Left ventricle myocardium inferior (tissue), 1 donor: ENCODE data around the gene KIAA1217. TPM values are rescaled to one million over a fixed set of nuclear protein-coding genes. Genes with fewer than 3 reads are reported as not detected.

Experiments
- DNase-seq: peaks from one replicate; pipeline ENCODE4 v3.0.0-alpha.2; 2020
- H3K27ac ChIP-seq: fragments of 200-600 bp; replicated peaks from 2 replicates; pipeline ENCODE4 v1.8.0; 2021
- H3K27me3 ChIP-seq: fragments of 200-600 bp; 2 replicates; pipeline ENCODE4 v1.8.0; 2021; ENCODE audit warnings: low read depth
- H3K36me3 ChIP-seq: fragments of 200-600 bp; 2 replicates; pipeline ENCODE4 v1.8.0; 2021
- H3K4me1 ChIP-seq: fragments of 200-600 bp; 2 replicates; pipeline ENCODE4 v1.8.0; 2021
- H3K4me3 ChIP-seq: fragments of 200-600 bp; 2 replicates; pipeline ENCODE4 v1.8.0; 2021; ENCODE audit warnings: mild to moderate bottlenecking, moderate library complexity
- H3K9me3 ChIP-seq: fragments of 200-600 bp; replicated peaks from 2 replicates; pipeline ENCODE4 v1.8.0; 2021
- CTCF ChIP-seq: fragments of 200-600 bp; IDR thresholded peaks from 2 replicates; pipeline ENCODE4 v1.8.0; 2021; ENCODE audit warnings: antibody characterized with exemption, mild to moderate bottlenecking, borderline replicate concordance
- intact Hi-C: fragments of 100-400 bp; cut with micrococcal nuclease; formaldehyde crosslinking; loops from one replicate; pipeline ENCODE4 v1.11.0; 2022
- total RNA-seq: library from RNA; stranded (reverse); fragmentation: NEBNext Ultra II Directional; extraction: Animal tissue kit (Norgen Biotek cat#: 25700); gene quantifications from one replicate; pipeline ENCODE4 v1.2.1, GENCODE V29; 2021
- donor health status: DM: no; HTN: yes; CAD: no; lungs with severe emphysema.

Gene KIAA1217
- total RNA-seq, 1 donor from 2014 or later, result 30.2 TPM

- no peak for DNase-seq
- no peak for TF ChIP-seq CTCF
- no peak overlapping the region for H3K4me3 ChIP-seq
- intact Hi-C loops, result no loop called here
- no peaks in the 10 kb centered on the region for H3K9me3 ChIP-seq
- H3K27ac ChIP-seq, result no peak overlapping the region
- H3K4me1 ChIP-seq, result no peaks in the 10 kb centered on the region
- H3K27me3 ChIP-seq, result no peaks in the 10 kb centered on the region
- H3K36me3 ChIP-seq, result peaks cover 32% of the 10 kb centered on the region
Observed at GRCh38 chr10:24432478-24433416, 223.8 kb downstream of the KIAA1217 start.

GRCh38 chr10:24433705-24434104 is 224.8 kb downstream of the KIAA1217 start:
- intact Hi-C loops, result no loop called here
- no peak for DNase-seq
- Histone ChIP-seq H3K4me1 (peaks cover 2% of the 10 kb centered on the region), H3K36me3 (peaks cover 37% of the 10 kb centered on the region), H3K27me3 (no peaks in the 10 kb centered on the region), H3K9me3 (no peaks in the 10 kb centered on the region), H3K4me3 (no peak overlapping the region), H3K27ac (no peak overlapping the region)
- TF ChIP-seq CTCF, result no peak

GRCh38 chr10:24434961-24435360 is 226.0 kb downstream of the KIAA1217 start:
- Histone ChIP-seq H3K36me3 (peaks cover 41% of the 10 kb centered on the region), H3K4me3 (no peak overlapping the region), H3K9me3 (no peaks in the 10 kb centered on the region), H3K27me3 (no peaks in the 10 kb centered on the region), H3K4me1 (peaks cover 10% of the 10 kb centered on the region), H3K27ac (no peak overlapping the region)
- TF ChIP-seq CTCF, result no peak
- no peak for DNase-seq
- intact Hi-C loops, result no loop called here

- H3K4me3 ChIP-seq, result no peak overlapping the region
Observed at GRCh38 chr10:24435374-24435773, 226.4 kb downstream of the KIAA1217 start.

GRCh38 chr10:24437302-24437701 is 228.4 kb downstream of the KIAA1217 start:
- no peak for DNase-seq
- H3K9me3 ChIP-seq, result no peaks in the 10 kb centered on the region
- peaks cover 55% of the 10 kb centered on the region for H3K36me3 ChIP-seq
- no peaks in the 10 kb centered on the region for H3K27me3 ChIP-seq
- no peak for TF ChIP-seq CTCF
- H3K4me3 ChIP-seq, result no peak overlapping the region
- peaks cover 10% of the 10 kb centered on the region for H3K4me1 ChIP-seq
- no peak overlapping the region for H3K27ac ChIP-seq
- intact Hi-C loops, result no loop called here

More at GRCh38 chr10:24435374-24435773, 226.4 kb downstream of the KIAA1217 start:
- Histone ChIP-seq H3K36me3 (peaks cover 43% of the 10 kb centered on the region), H3K4me1 (peaks cover 10% of the 10 kb centered on the region), H3K27me3 (no peaks in the 10 kb centered on the region), H3K27ac (no peak overlapping the region), H3K9me3 (no peaks in the 10 kb centered on the region)
- TF ChIP-seq CTCF, result no peak
- intact Hi-C loops, result no loop called here
- no peak for DNase-seq
